Spleen (tissue), 11 donors: ENCODE data around the gene MACROD2. TPM values are rescaled to one million over a fixed set of nuclear protein-coding genes. Genes with fewer than 3 reads are reported as not detected.

Source experiments
- DNase-seq: peaks from one replicate; pipeline ENCODE4 v3.0.0-alpha.2; 2020
- H3K27ac ChIP-seq, 8 donors: fragments of 200-600 bp; sonication (generic) in 7 of 8; 1 replicate in 4 of 8; 2 replicates in 4 of 8; pipeline versions ENCODE4 v1.5.0 to v1.8.0; 2016 to 2021; ENCODE audit warnings: inconsistent platforms in 4 of 8, mild to moderate bottlenecking in 4 of 8, moderate library complexity in 1 of 8
- H3K27me3 ChIP-seq, 7 donors: fragments of 200-600 bp; sonication (generic) in 6 of 7; replicated peaks in 1 of 7; 1 replicate in 4 of 7; 2 replicates in 3 of 7; pipeline versions ENCODE4 v1.5.0 to v1.8.0; 2016 to 2021; ENCODE audit warnings: inconsistent platforms in 3 of 7, mild to moderate bottlenecking in 1 of 7
- H3K36me3 ChIP-seq, 6 donors: fragments of 200-600 bp; sonication (generic) in 5 of 6; 1 replicate in 4 of 6; 2 replicates in 2 of 6; pipeline versions ENCODE4 v1.5.0 to v1.8.0; 2016 to 2021; ENCODE audit warnings: inconsistent platforms in 2 of 6
- H3K4me1 ChIP-seq, 6 donors: fragments of 200-600 bp; sonication (generic) in 5 of 6; 1 replicate in 3 of 6; 2 replicates in 3 of 6; pipeline versions ENCODE4 v1.5.0 to v1.8.0; 2016 to 2021; ENCODE audit warnings: inconsistent platforms in 3 of 6
- H3K4me3 ChIP-seq, 8 donors: fragments of 200-600 bp; sonication (generic) in 7 of 8; 1 replicate in 4 of 8; 2 replicates in 4 of 8; pipeline versions ENCODE4 v1.5.0 to v1.8.0; 2016 to 2021; ENCODE audit warnings: inconsistent platforms in 4 of 8, mild to moderate bottlenecking in 4 of 8, moderate library complexity in 2 of 8
- H3K9me3 ChIP-seq, 8 donors: fragments of 200-600 bp; sonication (generic) in 7 of 8; 1 replicate in 4 of 8; 2 replicates in 4 of 8; pipeline versions ENCODE4 v1.5.0 to v1.8.0; 2016 to 2021; ENCODE audit warnings: inconsistent platforms in 4 of 8
- CTCF ChIP-seq, 11 experiments: fragments of 200-600 bp in 7 of 11; fragments of 450-650 bp in 4 of 11; sonication (generic) in 4 of 11; IDR thresholded peaks in 8 of 11; conservative IDR thresholded peaks in 3 of 11; 1 replicate in 7 of 11; 2 replicates in 4 of 11; pipeline versions ENCODE4 v1.4.0 to v1.8.0; 2016 to 2021; ENCODE audit warnings: antibody characterized with exemption in 11 of 11, inconsistent platforms in 4 of 11, mild to moderate bottlenecking in 1 of 11
- POLR2A ChIP-seq, 3 donors: fragments of 450-650 bp; IDR thresholded peaks; one replicate each; pipeline ENCODE4 v1.5.1; 2017; ENCODE audit warnings: antibody characterized with exemption in 3 of 3, mild to moderate bottlenecking in 1 of 3
- POLR2AphosphoS5 ChIP-seq, 3 donors: sonication (generic); formaldehyde crosslinking; IDR thresholded peaks; one replicate each; pipeline ENCODE4 v1.5.1; 2017; ENCODE audit warnings: antibody characterized with exemption in 3 of 3
- WGBS, 5 donors: extraction: QIAGEN DNeasy Blood & Tissue Kit in 3 of 5; methylation state at CpG; one replicate each; pipeline versions ENCODE4 v1.1.5 to v1.1.7; 2013 to 2018; 5-methylcytosine and 5-hydroxymethylcytosine counted together
- intact Hi-C: fragments of 100-400 bp; cut with DNase I; formaldehyde crosslinking; loops from one replicate; pipeline ENCODE4 v1.15.0; 2023; ENCODE audit warnings: low total_unique reads
- polyA plus RNA-seq, 3 donors: library from polyadenylated mRNA; stranded (reverse); fragments of 200-250 nt; gene quantifications; one replicate each; pipeline ENCODE4 v1.2.1, GENCODE V29; 2013
- total RNA-seq, 7 donors: library from RNA; depleted of rRNA in 3 of 7; stranded (reverse); fragments of >200 nt in 3 of 7; fragmentation: NEBNext Ultra II Directional in 4 of 7; extraction: Animal tissue kit (Norgen Biotek cat#: 25700) in 4 of 7; gene quantifications; one replicate each; pipeline versions ENCODE4 v1.1.0 to v1.2.1, GENCODE V29; 2016 to 2021
- donor health status: healthy with polysubstance abuse.
- donor health status: DM: no; HTN: no; CAD: no; lungs with moderate emphysema.
- donor health status: DM: no; HTN: no; CAD: no.
- donor health status: Bipolar disorder and iron deficiency.
- donor health status: healthy.
- donor health status: DM: no; HTN: no; CAD: no.
- donor health status: DM: yes; HTN: yes; CAD: no.

MACROD2 gene
- total and polyA plus RNA-seq, 10 donors: 1.5 to 4.7 (median 3.4) TPM

- 84 to 94% (median 88%) methylated on average over 1 of the region's 1 CpG for WGBS, 5 donors
- no peak overlapping the region for H3K27ac ChIP-seq
Measured at GRCh38 chr20:15042723-15043122, 1047.4 kb downstream of the MACROD2 start.

GRCh38 chr20:15045246-15045645 lies 1049.9 kb downstream of the MACROD2 start:
- no peak for TF ChIP-seq CTCF (IDR thresholded peaks at IDR 0.05 in 8 of 11, conservative IDR thresholded peaks at IDR 0.05 in 3 of 11)
- TF ChIP-seq POLR2A (IDR thresholded peaks at IDR 0.05): no peak
- no peak for TF ChIP-seq POLR2AphosphoS5 (IDR thresholded peaks at IDR 0.05)
- H3K27me3 ChIP-seq: no peaks in the 10 kb centered on the region
- H3K27ac ChIP-seq: no peak overlapping the region
- H3K9me3 ChIP-seq: no peaks in the 10 kb centered on the region
- no peaks in the 10 kb centered on the region for H3K36me3 ChIP-seq
- no peak for DNase-seq
- intact Hi-C loops: no loop called here
- no peak overlapping the region for H3K4me3 ChIP-seq
- 80 to 90% (median 89%) methylated on average over 4 of the region's 4 CpGs for WGBS, 5 donors
- H3K4me1 ChIP-seq: no peaks in the 10 kb centered on the region

More at GRCh38 chr20:15042723-15043122, 1047.4 kb downstream of the MACROD2 start:
- TF ChIP-seq POLR2A (IDR thresholded peaks at IDR 0.05): no peak
- no peak for TF ChIP-seq CTCF (IDR thresholded peaks at IDR 0.05 in 8 of 11, conservative IDR thresholded peaks at IDR 0.05 in 3 of 11)
- TF ChIP-seq POLR2AphosphoS5 (IDR thresholded peaks at IDR 0.05): no peak
- intact Hi-C loops: no loop called here
- no peaks in the 10 kb centered on the region for H3K27me3 ChIP-seq
- H3K9me3 ChIP-seq: no peaks in the 10 kb centered on the region
- DNase-seq: no peak
- H3K4me1 ChIP-seq: no peaks in the 10 kb centered on the region
- no peaks in the 10 kb centered on the region for H3K36me3 ChIP-seq
- H3K4me3 ChIP-seq: no peak overlapping the region

GRCh38 chr20:15047042-15047441 lies 1051.7 kb downstream of the MACROD2 start:
- 9 to 17% (median 13%) methylated on average over 2 of the region's 2 CpGs for WGBS, 5 donors
- Histone ChIP-seq H3K9me3 (peaks cover 0 to 4% (median 0%) of the 10 kb centered on the region in 8 donors), H3K27ac (no peak overlapping the region), H3K27me3 (no peaks in the 10 kb centered on the region), H3K36me3 (no peaks in the 10 kb centered on the region), H3K4me1 (no peaks in the 10 kb centered on the region), H3K4me3 (no peak overlapping the region)
- TF ChIP-seq CTCF (IDR thresholded peaks at IDR 0.05 in 8 of 11, conservative IDR thresholded peaks at IDR 0.05 in 3 of 11) (no peak), POLR2AphosphoS5 (IDR thresholded peaks at IDR 0.05) (no peak), POLR2A (IDR thresholded peaks at IDR 0.05) (no peak)
- intact Hi-C loops: no loop called here
- no peak for DNase-seq

- intact Hi-C loops: no loop called here
- no peak for TF ChIP-seq POLR2AphosphoS5 (IDR thresholded peaks at IDR 0.05)
- no peak for TF ChIP-seq POLR2A (IDR thresholded peaks at IDR 0.05)
- TF ChIP-seq CTCF (IDR thresholded peaks at IDR 0.05 in 8 of 11, conservative IDR thresholded peaks at IDR 0.05 in 3 of 11): no peak
- Histone ChIP-seq H3K27me3 (no peaks in the 10 kb centered on the region), H3K36me3 (no peaks in the 10 kb centered on the region), H3K4me1 (no peaks in the 10 kb centered on the region), H3K9me3 (peaks cover 0 to 5% (median 0%) of the 10 kb centered on the region in 8 donors), H3K4me3 (no peak overlapping the region), H3K27ac (no peak overlapping the region)
- DNase-seq: no peak
- 4 to 18% (median 14%) methylated on average over 1 of the region's 1 CpG for WGBS, 5 donors
Measured at GRCh38 chr20:15047601-15048000, 1052.3 kb downstream of the MACROD2 start.
